DND-41 (cell line): ENCODE measurements around the gene TSPAN3.

Source experiments
- ATAC-seq: fragments of 200-7000 bp; cut with Tn5 transposase; 3 replicates; pipeline ENCODE4 v1.9.1; 2021; ENCODE audit warnings: low read depth; ENCODE audit not compliant: insufficient read depth
- DNase-seq: peaks from one replicate; pipeline ENCODE4 v3.0.0-alpha.2; 2020
- H2AFZ ChIP-seq: 2 replicates; pipeline ENCODE4 v1.6.0; 2012; ENCODE audit warnings: low read depth, low read length
- H3K27ac ChIP-seq: 2 replicates; pipeline ENCODE4 v1.5.1; 2012; ENCODE audit warnings: low read length, inconsistent platforms
- H3K27me3 ChIP-seq: fragments of 200-600 bp; sonication (generic); 2 replicates; pipeline ENCODE4 v1.6.0; 2012; ENCODE audit warnings: low read length, mild to moderate bottlenecking, inconsistent platforms; ENCODE audit not compliant: insufficient read depth, poor library complexity
- H3K36me3 ChIP-seq: 2 replicates; pipeline ENCODE4 v1.5.1; 2012; ENCODE audit warnings: low read length, inconsistent platforms; ENCODE audit not compliant: insufficient read depth
- H3K4me1 ChIP-seq: 2 replicates; pipeline ENCODE4 v1.5.1; 2012; ENCODE audit warnings: mild to moderate bottlenecking, low read length; ENCODE audit not compliant: insufficient read depth
- H3K4me2 ChIP-seq: 2 replicates; pipeline ENCODE4 v1.6.0; 2012; ENCODE audit warnings: mild to moderate bottlenecking, moderate library complexity, low read length, inconsistent platforms; ENCODE audit not compliant: insufficient read depth
- H3K4me3 ChIP-seq, 2 experiments: fragments of 200-600 bp in 1 of 2; shearing (Covaris generic) in 1 of 2; 2 replicates each; pipeline ENCODE4 v1.5.1; 2012 to 2016; ENCODE audit warnings: inconsistent platforms in 2 of 2, low read length in 2 of 2, mild to moderate bottlenecking in 2 of 2, low read depth in 1 of 2, moderate library complexity in 1 of 2
- H3K79me2 ChIP-seq: 2 replicates; pipeline ENCODE4 v1.6.0; 2012; ENCODE audit warnings: low read length, inconsistent platforms; ENCODE audit not compliant: insufficient read depth
- H3K9ac ChIP-seq: 2 replicates; pipeline ENCODE4 v1.6.0; 2012; ENCODE audit warnings: low read depth, mild to moderate bottlenecking, inconsistent platforms, low read length, moderate library complexity
- H3K9me3 ChIP-seq: 2 replicates; pipeline ENCODE4 v1.5.1; 2012; ENCODE audit warnings: low read length, moderate library complexity, mild to moderate bottlenecking, inconsistent platforms; ENCODE audit not compliant: insufficient read depth, severe bottlenecking
- H4K20me1 ChIP-seq: 2 replicates; pipeline ENCODE4 v1.6.0; 2012; ENCODE audit warnings: low read length; ENCODE audit not compliant: insufficient read depth
- EZH2 ChIP-seq: IDR thresholded peaks from 3 replicates; pipeline ENCODE4 v1.6.1; 2012; ENCODE audit warnings: borderline replicate concordance, low read depth, mild to moderate bottlenecking, moderate library complexity, low read length, inconsistent platforms; ENCODE audit not compliant: severe bottlenecking
- TF ChIP-seq, protein P1 (sequence below): IDR thresholded peaks from 2 replicates; pipeline ENCODE4 v1.5.1; 2012; ENCODE audit warnings: borderline replicate concordance, low read length, moderate library complexity, mild to moderate bottlenecking; ENCODE audit not compliant: poor library complexity, severe bottlenecking; ENCODE audit errors: extremely low read depth

Gene TSPAN3

DNA sequence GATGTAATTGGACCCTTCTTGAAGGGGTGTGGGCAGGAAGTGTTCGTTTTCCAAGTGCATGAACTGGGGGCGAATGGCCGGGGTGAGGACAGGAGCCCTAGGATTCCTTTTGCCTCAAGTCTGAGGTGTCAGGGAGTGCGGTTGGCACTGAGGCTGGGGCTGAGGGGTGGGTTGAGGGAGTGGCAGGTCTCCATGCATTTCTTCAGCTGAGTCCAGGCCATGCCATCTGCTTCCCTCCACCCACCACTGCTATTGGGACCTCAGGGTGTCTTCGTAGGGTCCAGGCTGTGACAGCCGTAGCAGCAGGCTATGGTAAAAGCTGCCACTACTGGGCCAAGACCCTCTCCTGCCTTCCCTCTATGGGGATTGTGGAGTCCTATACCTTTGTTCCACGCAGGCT lies 25.6 kb upstream of the TSPAN3 start:
- no peaks in the 10 kb centered on the region for H3K9me3 ChIP-seq

GRCh38 chr15:77096138-77096537 lies 25.2 kb upstream of the TSPAN3 start:
- no peak for TF ChIP-seq EZH2
- TF ChIP-seq, protein P1, sequence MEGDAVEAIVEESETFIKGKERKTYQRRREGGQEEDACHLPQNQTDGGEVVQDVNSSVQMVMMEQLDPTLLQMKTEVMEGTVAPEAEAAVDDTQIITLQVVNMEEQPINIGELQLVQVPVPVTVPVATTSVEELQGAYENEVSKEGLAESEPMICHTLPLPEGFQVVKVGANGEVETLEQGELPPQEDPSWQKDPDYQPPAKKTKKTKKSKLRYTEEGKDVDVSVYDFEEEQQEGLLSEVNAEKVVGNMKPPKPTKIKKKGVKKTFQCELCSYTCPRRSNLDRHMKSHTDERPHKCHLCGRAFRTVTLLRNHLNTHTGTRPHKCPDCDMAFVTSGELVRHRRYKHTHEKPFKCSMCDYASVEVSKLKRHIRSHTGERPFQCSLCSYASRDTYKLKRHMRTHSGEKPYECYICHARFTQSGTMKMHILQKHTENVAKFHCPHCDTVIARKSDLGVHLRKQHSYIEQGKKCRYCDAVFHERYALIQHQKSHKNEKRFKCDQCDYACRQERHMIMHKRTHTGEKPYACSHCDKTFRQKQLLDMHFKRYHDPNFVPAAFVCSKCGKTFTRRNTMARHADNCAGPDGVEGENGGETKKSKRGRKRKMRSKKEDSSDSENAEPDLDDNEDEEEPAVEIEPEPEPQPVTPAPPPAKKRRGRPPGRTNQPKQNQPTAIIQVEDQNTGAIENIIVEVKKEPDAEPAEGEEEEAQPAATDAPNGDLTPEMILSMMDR, result no peak
- H3K36me3 ChIP-seq, result no peaks in the 10 kb centered on the region
- H3K9me3 ChIP-seq, result no peaks in the 10 kb centered on the region
- H2AFZ ChIP-seq, result no peak overlapping the region
- no peak overlapping the region for H3K4me2 ChIP-seq
- DNase-seq (no peak), ATAC-seq (no peak)
- H3K79me2 ChIP-seq, result no peaks in the 10 kb centered on the region
- no peaks in the 10 kb centered on the region for H3K27me3 ChIP-seq
- H3K4me3 ChIP-seq, result no peak overlapping the region
- no peak overlapping the region for H3K27ac ChIP-seq
- no peak overlapping the region for H3K9ac ChIP-seq
- H3K4me1 ChIP-seq, result no peaks in the 10 kb centered on the region
- no peaks in the 10 kb centered on the region for H4K20me1 ChIP-seq

More for the DNA sequence above, 25.6 kb upstream of the TSPAN3 start:
- Histone ChIP-seq H3K4me3 (no peak overlapping the region), H3K79me2 (no peaks in the 10 kb centered on the region), H2AFZ (no peak overlapping the region), H3K36me3 (no peaks in the 10 kb centered on the region), H3K9ac (no peak overlapping the region), H3K4me2 (no peak overlapping the region), H3K27ac (no peak overlapping the region), H3K4me1 (no peaks in the 10 kb centered on the region), H4K20me1 (no peaks in the 10 kb centered on the region), H3K27me3 (no peaks in the 10 kb centered on the region)
- DNase-seq (no peak), ATAC-seq (no peak)
- TF ChIP-seq EZH2, result no peak
- TF ChIP-seq, protein P1, result no peak

- TF ChIP-seq, protein P1, result peak; percentile 36
- TF ChIP-seq EZH2, result no peak
- H3K4me1 ChIP-seq, result no peaks in the 10 kb centered on the region
- DNase-seq (no peak), ATAC-seq (no peak)
- no peaks in the 10 kb centered on the region for H3K79me2 ChIP-seq
- H2AFZ ChIP-seq, result no peak overlapping the region
- no peaks in the 10 kb centered on the region for H3K9me3 ChIP-seq
- no peaks in the 10 kb centered on the region for H3K36me3 ChIP-seq
- no peaks in the 10 kb centered on the region for H3K27me3 ChIP-seq
- H4K20me1 ChIP-seq, result no peaks in the 10 kb centered on the region
- H3K27ac ChIP-seq, result no peak overlapping the region
- H3K9ac ChIP-seq, result no peak overlapping the region
- H3K4me3 ChIP-seq, result no peak overlapping the region
- no peak overlapping the region for H3K4me2 ChIP-seq
Measured at GRCh38 chr15:77094397-77095030, 23.6 kb upstream of the TSPAN3 start.
